Measurements from ENCODE around the gene COL4A2.

DNA sequence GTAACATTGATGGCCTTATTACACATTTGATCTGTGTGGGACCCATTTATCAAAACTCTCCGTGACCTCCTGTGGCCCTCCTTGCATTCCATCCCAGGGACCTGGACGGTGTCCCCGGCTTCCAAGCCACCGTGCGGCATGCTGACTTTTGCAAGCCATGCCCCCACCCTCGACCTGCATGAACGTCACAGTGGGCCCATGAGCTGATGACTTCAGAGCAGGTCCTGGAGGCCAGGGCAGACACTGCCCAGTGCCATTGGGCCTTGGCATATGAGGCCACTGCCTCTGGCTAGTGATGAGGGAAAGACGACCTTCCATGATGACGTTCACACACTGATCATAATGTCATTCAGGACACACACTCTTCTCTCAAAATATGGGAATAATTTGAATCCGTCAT lies 191.7 kb downstream of the COL4A2 start:
- TF ChIP-seq POLR2AphosphoS5 (IDR thresholded peaks at IDR 0.05; ENCODE audit: low read depth, low read length) (no peak), POLR2A (IDR thresholded peaks at IDR 0.05; ENCODE audit: low read depth, low read length) (no peak), TAF1 (IDR thresholded peaks at IDR 0.05; ENCODE audit: borderline replicate concordance, low read depth, low read length) (no peak)
